ENCODE measurements around the gene KIF21B. TPM values are rescaled to one million over a fixed set of nuclear protein-coding genes. Genes with fewer than 3 reads are reported as not detected.

The KIF21B gene
- total and polyA plus RNA-seq, 2 of the 8 experiments (the other 6 are each of a cell fraction or from before 2014, with no cell fraction given) = 10.8 to 26.5 TPM

DNA sequence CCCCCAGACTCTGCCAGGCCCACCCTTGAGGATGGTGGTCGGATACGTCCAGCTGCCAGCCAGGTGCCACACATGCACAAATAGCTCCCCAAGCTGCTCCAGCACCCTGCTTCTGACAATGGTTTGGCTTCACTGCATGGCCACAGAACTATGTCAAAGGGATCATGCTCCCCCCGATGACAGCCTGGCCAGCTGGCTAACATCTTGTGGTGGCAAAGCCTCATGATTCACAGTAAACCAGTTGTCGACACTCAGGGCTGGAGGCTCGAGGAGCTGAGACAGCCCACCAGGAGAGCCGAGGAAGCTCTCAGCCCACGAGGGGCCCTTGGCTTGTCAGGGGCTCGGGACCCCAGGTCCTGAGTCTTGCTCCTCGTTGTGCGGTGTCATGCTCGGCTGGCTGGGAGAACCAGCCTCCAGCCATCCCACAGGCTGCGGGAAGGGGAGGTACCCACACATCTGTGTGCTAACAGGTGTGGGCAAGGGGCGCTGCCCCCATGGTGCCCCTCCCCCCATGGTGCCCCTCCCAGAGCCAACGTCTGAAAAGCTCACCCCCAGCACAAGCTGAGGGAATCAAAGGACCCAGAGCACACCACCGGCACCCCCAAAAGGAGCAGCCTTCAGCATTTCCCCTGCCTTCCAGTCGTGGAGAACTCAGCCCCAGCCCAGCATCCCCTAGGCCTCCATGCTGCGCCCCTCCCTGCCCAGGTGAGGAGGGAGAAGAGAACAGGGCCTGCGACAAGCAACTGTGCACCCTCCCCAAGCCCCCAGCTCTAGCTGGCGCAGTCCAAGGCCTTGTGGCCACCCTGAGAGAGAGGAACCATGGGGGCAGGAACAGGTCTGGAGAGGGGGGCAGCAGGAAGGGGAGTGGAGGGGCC lies 41.2 kb downstream of the KIF21B start:
- CTCF ChIA-PET (ENCODE audit: partially characterized antibody) = interaction anchor here (0.7 to 28.5 kb wide), 9 partner anchors 9 to 137 kb away, joined by 3 to 640 read pairs (median 9); partner anchors contain the start of gene KIF21B
- TF ChIP-seq EGR1 (IDR thresholded peaks at IDR 0.05; ENCODE audit: borderline replicate concordance, low read depth, low read length) (no peak), TAF1 (IDR thresholded peaks at IDR 0.05; ENCODE audit: low read depth, low read length) (no peak), SAP30 (IDR thresholded peaks at IDR 0.05; ENCODE audit: insufficient read depth, insufficient replicate concordance, low read length) (no peak), CREB1 (IDR thresholded peaks at IDR 0.05) (no peak), CBX8 (IDR thresholded peaks at IDR 0.05; ENCODE audit: borderline replicate concordance, low read depth, low read length) (no peak), TAF7 (optimal IDR thresholded peaks at IDR 0.05; ENCODE audit: borderline replicate concordance, low read depth, low read length) (no peak), SIRT6 (IDR thresholded peaks at IDR 0.05; ENCODE audit: low read length) (no peak), CHD1 (IDR thresholded peaks at IDR 0.05; ENCODE audit: low read depth, low read length) (no peak), NRF1 (IDR thresholded peaks at IDR 0.05; ENCODE audit: low read depth, low read length) (no peak), TEAD4 (IDR thresholded peaks at IDR 0.05; ENCODE audit: low read depth, low read length) (no peak), RBBP5 (IDR thresholded peaks at IDR 0.05; ENCODE audit: borderline replicate concordance, low read depth, low read length) (no peak), EZH2 (IDR thresholded peaks at IDR 0.05; ENCODE audit: low read depth, low read length, severe bottlenecking) (no peak)
- TF ChIP-seq, protein P1, sequence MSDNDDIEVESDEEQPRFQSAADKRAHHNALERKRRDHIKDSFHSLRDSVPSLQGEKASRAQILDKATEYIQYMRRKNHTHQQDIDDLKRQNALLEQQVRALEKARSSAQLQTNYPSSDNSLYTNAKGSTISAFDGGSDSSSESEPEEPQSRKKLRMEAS (IDR thresholded peaks at IDR 0.05) = no peak

More for the DNA sequence above, 41.2 kb downstream of the KIF21B start:
- H3K4ac ChIP-seq (replicated peaks; ENCODE audit: insufficient read length, low read depth, low read length) = no peak overlapping the region
- H3K27me3 ChIP-seq (replicated peaks in 1 of 4; ENCODE audit: control insufficient read depth in 3 of 4, extremely low read depth in 1 of 4, insufficient read depth in 3 of 4, low read length in 3 of 4) = no peaks in the 10 kb centered on the region
- H4K91ac ChIP-seq (replicated peaks; ENCODE audit: insufficient read length, low read length) = no peak overlapping the region
- no peak overlapping the region for H4K8ac ChIP-seq (ENCODE audit: extremely low read depth, insufficient read depth, low read length)
- H3K79me2 ChIP-seq (ENCODE audit: control insufficient read depth in 1 of 2, insufficient read depth in 2 of 2, low read length in 2 of 2) = no peaks in the 10 kb centered on the region
- H3K56ac ChIP-seq (replicated peaks; ENCODE audit: insufficient read length, low read depth, low read length) = no peak overlapping the region
- no peaks in the 10 kb centered on the region for H3K4me1 ChIP-seq (replicated peaks in 1 of 4; ENCODE audit: control insufficient read depth in 3 of 4, insufficient read depth in 4 of 4, low read length in 3 of 4)
- peaks cover 3 to 10% of the 10 kb centered on the region in 2 experiments; a peak in 3 of 4 replicates for H3K9me3 ChIP-seq (ENCODE audit: insufficient read depth in 2 of 2, low read depth in 1 of 2, low read length in 1 of 2)
- no peak overlapping the region for H3K4me2 ChIP-seq (ENCODE audit: insufficient read depth in 1 of 2, low read depth in 2 of 2, low read length in 2 of 2)
- POLR2A ChIA-PET (ENCODE audit: partially characterized antibody) = no interaction called here
- no peak overlapping the region for H2BK120ac ChIP-seq (replicated peaks; ENCODE audit: low read depth, low read length)
- no peaks in the 10 kb centered on the region for H3K23me2 ChIP-seq (ENCODE audit: low read depth, low read length)
- H2AK5ac ChIP-seq (ENCODE audit: low read depth, low read length) = no peak overlapping the region
- H3K14ac ChIP-seq (ENCODE audit: insufficient read length) = no peak overlapping the region
- H3K36me3 ChIP-seq (ENCODE audit: control insufficient read depth in 2 of 4, insufficient read depth in 4 of 4, low read length in 3 of 4) = peaks cover 2 to 18% (median 11%) of the 10 kb centered on the region in 4 experiments; a peak in 6 of 8 replicates
- no peak overlapping the region; a peak in 1 of 7 replicates for H3K9ac ChIP-seq (replicated peaks in 1 of 4; ENCODE audit: extremely low read depth in 1 of 4, low read depth in 3 of 4, low read length in 3 of 4)
- H3K4me3 ChIP-seq (ENCODE audit: extremely low read depth in 1 of 4, insufficient read depth in 2 of 4, low read depth in 3 of 4, low read length in 4 of 4) = no peak overlapping the region
- DNase-seq (ENCODE audit: low read depth in 1 of 2, low spot score in 2 of 2) = no peak
- no peak overlapping the region for H2BK15ac ChIP-seq (ENCODE audit: low read length)
- no peaks in the 10 kb centered on the region for H3K79me1 ChIP-seq (ENCODE audit: low read depth, low read length)
- 86% methylated on average over 16 of the region's 19 CpGs; no CpG with 5 or more reads in 1 of the 2 experiments for WGBS, 2 experiments (ENCODE audit: extremely low coverage in 1 of 2, insufficient coverage in 1 of 2, insufficient read length in 1 of 2, insufficient replicate concordance in 2 of 2, low coverage in 1 of 2, low lambda C conversion rate in 2 of 2, missing lambda C conversion rate in 1 of 2)
- H3K27ac ChIP-seq (ENCODE audit: low read depth, low read length) = no peak overlapping the region
- H2AFZ ChIP-seq (ENCODE audit: low read length) = no peak overlapping the region
- H4K5ac ChIP-seq (ENCODE audit: insufficient read length, low read depth, low read length) = no peak overlapping the region
- no peak overlapping the region for H2BK12ac ChIP-seq (ENCODE audit: low read depth, low read length)
- H4K20me1 ChIP-seq (replicated peaks in 1 of 2; ENCODE audit: control insufficient read depth in 1 of 2, insufficient read depth in 2 of 2, low read length in 2 of 2) = peaks cover 0 to 2% of the 10 kb centered on the region in 2 experiments
- H3K23ac ChIP-seq (ENCODE audit: insufficient read length) = no peak overlapping the region
- FAIRE-seq = no peak
- no peak overlapping the region for H2BK20ac ChIP-seq (ENCODE audit: low read length)
- H3K18ac ChIP-seq (ENCODE audit: extremely low read depth, low read length) = no peak overlapping the region
- H2BK5ac ChIP-seq (ENCODE audit: low read depth, low read length) = no peak overlapping the region
